Liver (tissue), 9 donors: Measurements from ENCODE around the gene CARTPT. TPM values are rescaled to one million over a fixed set of nuclear protein-coding genes. Genes with fewer than 3 reads are reported as not detected.

Source experiments
- DNase-seq: peaks from one replicate; pipeline ENCODE4 v3.0.0-alpha.2; 2017; ENCODE audit warnings: low spot score
- H3K27ac ChIP-seq, 2 donors: one replicate each; pipeline ENCODE4 v1.7.0; 2013; ENCODE audit warnings: inconsistent platforms in 2 of 2, low read length in 2 of 2, control low read depth in 1 of 2, low read depth in 1 of 2, mild to moderate bottlenecking in 1 of 2
- H3K27me3 ChIP-seq, 4 donors: one replicate each; pipeline versions ENCODE4 v1.6.1 to v1.7.0; 2013; ENCODE audit warnings: low read length in 3 of 4, inconsistent platforms in 1 of 4, mild to moderate bottlenecking in 1 of 4, moderate library complexity in 1 of 4; ENCODE audit not compliant: control insufficient read depth in 4 of 4, insufficient read depth in 4 of 4
- H3K36me3 ChIP-seq, 4 donors: one replicate each; pipeline versions ENCODE4 v1.6.1 to v1.7.0; 2013; ENCODE audit warnings: low read length in 3 of 4, mild to moderate bottlenecking in 3 of 4, low read depth in 1 of 4, moderate library complexity in 1 of 4; ENCODE audit not compliant: control insufficient read depth in 4 of 4, insufficient read depth in 3 of 4
- H3K4me1 ChIP-seq, 4 donors: one replicate each; pipeline versions ENCODE4 v1.6.1 to v1.7.0; 2013; ENCODE audit warnings: low read length in 3 of 4, mild to moderate bottlenecking in 3 of 4, moderate library complexity in 1 of 4; ENCODE audit not compliant: control insufficient read depth in 4 of 4, insufficient read depth in 4 of 4
- H3K4me3 ChIP-seq, 3 donors: one replicate each; pipeline versions ENCODE4 v1.6.1 to v1.7.0; 2013; ENCODE audit warnings: low read length in 3 of 3, control low read depth in 1 of 3, low read depth in 1 of 3, mild to moderate bottlenecking in 1 of 3
- H3K9ac ChIP-seq, 2 donors: one replicate each; pipeline ENCODE4 v1.7.0; 2013; ENCODE audit warnings: low read length in 2 of 2, mild to moderate bottlenecking in 2 of 2, moderate library complexity in 2 of 2, control low read depth in 1 of 2, low read depth in 1 of 2
- H3K9me3 ChIP-seq, 4 donors: one replicate each; pipeline versions ENCODE4 v1.6.1 to v1.7.0; 2013; ENCODE audit warnings: low read length in 3 of 4; ENCODE audit not compliant: control insufficient read depth in 4 of 4
- ATF3 ChIP-seq: IDR thresholded peaks from 2 replicates; pipeline ENCODE4 v1.6.1; 2016; ENCODE audit warnings: antibody characterized with exemption
- CTCF ChIP-seq: fragments of 150-350 bp; IDR thresholded peaks from 2 replicates; pipeline ENCODE4 v1.5.1; 2017; ENCODE audit warnings: improper control_type of control experiment, low read depth, low read length; ENCODE audit not compliant: missing input control
- EGR1 ChIP-seq, 2 donors: IDR thresholded peaks; 2 replicates each; pipeline ENCODE4 v1.6.1; 2016 to 2018; ENCODE audit warnings: antibody characterized with exemption in 2 of 2, low read depth in 2 of 2
- FOXA1 ChIP-seq: IDR thresholded peaks from 2 replicates; pipeline ENCODE4 v1.6.1; 2016; ENCODE audit warnings: antibody characterized with exemption
- FOXA2 ChIP-seq: IDR thresholded peaks from 2 replicates; pipeline ENCODE4 v1.6.1; 2016; ENCODE audit warnings: antibody characterized with exemption
- GABPA ChIP-seq, 2 donors: IDR thresholded peaks in 1 of 2; conservative IDR thresholded peaks in 1 of 2; 2 replicates each; pipeline ENCODE4 v1.6.1; 2016; ENCODE audit warnings: antibody characterized with exemption in 2 of 2, mild to moderate bottlenecking in 1 of 2, moderate library complexity in 1 of 2
- JUND ChIP-seq, 2 donors: IDR thresholded peaks; 2 replicates each; pipeline ENCODE4 v1.6.1; 2016; ENCODE audit warnings: antibody characterized with exemption in 2 of 2
- MAX ChIP-seq: IDR thresholded peaks from 2 replicates; pipeline ENCODE4 v1.6.1; 2016; ENCODE audit warnings: antibody characterized with exemption
- RAD21 ChIP-seq, 2 donors: IDR thresholded peaks; 2 replicates each; pipeline ENCODE4 v1.6.1; 2016; ENCODE audit warnings: antibody characterized with exemption in 2 of 2, mild to moderate bottlenecking in 2 of 2
- REST ChIP-seq: IDR thresholded peaks from 2 replicates; pipeline ENCODE4 v1.6.1; 2016; ENCODE audit warnings: antibody characterized with exemption, mild to moderate bottlenecking
- RXRA ChIP-seq, 2 donors: IDR thresholded peaks; 2 replicates each; pipeline ENCODE4 v1.6.1; 2017 to 2018; ENCODE audit warnings: antibody characterized with exemption in 2 of 2, mild to moderate bottlenecking in 1 of 2
- SP1 ChIP-seq: IDR thresholded peaks from 2 replicates; pipeline ENCODE4 v1.6.1; 2018; ENCODE audit warnings: antibody characterized with exemption, mild to moderate bottlenecking
- TAF1 ChIP-seq: conservative IDR thresholded peaks from 2 replicates; pipeline ENCODE4 v1.6.1; 2016; ENCODE audit warnings: antibody characterized with exemption, mild to moderate bottlenecking
- YY1 ChIP-seq: IDR thresholded peaks from 2 replicates; pipeline ENCODE4 v1.6.1; 2016; ENCODE audit warnings: antibody characterized with exemption, mild to moderate bottlenecking
- ZBTB33 ChIP-seq: IDR thresholded peaks from 2 replicates; pipeline ENCODE4 v1.6.1; 2016; ENCODE audit warnings: antibody characterized with exemption
- WGBS: extraction: QIAGEN DNeasy Blood & Tissue Kit; methylation state at CpG from one replicate; pipeline ENCODE4 v1.1.7; 2013; 5-methylcytosine and 5-hydroxymethylcytosine counted together
- polyA plus RNA-seq, 2 donors: library from polyadenylated mRNA; stranded (reverse) in 1 of 2; unstranded in 1 of 2; fragments of 200-250 nt in 1 of 2; fragments of >200 nt in 1 of 2; fragmentation: Nextera tagmentation in 1 of 2; extraction: Ambion mirVana in 1 of 2; gene quantifications; one replicate each; pipeline versions ENCODE4 v1.2.1 to v1.2.3, GENCODE V29; 2013 to 2015
- total RNA-seq, 2 donors: library from RNA; depleted of rRNA; stranded (reverse); fragments of >200 nt; gene quantifications; one replicate each; pipeline ENCODE4 v1.2.3, GENCODE V29; 2014
- donor health status: healthy.
- donor health status: healthy.
- donor health status: healthy.
- donor health status: healthy.
- donor health status: healthy.

The CARTPT gene
- total and polyA plus RNA-seq, 4 donors: not detected

- H3K9me3 ChIP-seq: no peaks in the 10 kb centered on the region
- H3K36me3 ChIP-seq: no peaks in the 10 kb centered on the region
- TF ChIP-seq SP1 (no peak), MAX (no peak), REST (no peak), FOXA2 (no peak), ATF3 (no peak), FOXA1 (no peak), RAD21 (IDR thresholded peaks at IDR 0.05) (no peak)
- no peak for DNase-seq
- no peak overlapping the region for H3K4me3 ChIP-seq
- no peak overlapping the region for H3K27ac ChIP-seq
- 67% methylated on average over 4 of the region's 4 CpGs for WGBS
- no peaks in the 10 kb centered on the region for H3K4me1 ChIP-seq
- peaks cover 0 to 12% (median 2%) of the 10 kb centered on the region in 4 donors for H3K27me3 ChIP-seq
- no peak overlapping the region for H3K9ac ChIP-seq
Measured at GRCh38 chr5:71711610-71712009, 7.5 kb upstream of the CARTPT start.

- no peak for DNase-seq
- H3K36me3 ChIP-seq: no peaks in the 10 kb centered on the region
- WGBS: 23% methylated on average over 2 of the region's 2 CpGs
Measured at GRCh38 chr5:71714911-71715310, 4.2 kb upstream of the CARTPT start.

More at GRCh38 chr5:71714911-71715310, 4.2 kb upstream of the CARTPT start:
- Histone ChIP-seq H3K9ac (no peak overlapping the region), H3K9me3 (peaks cover 0 to 3% (median 0%) of the 10 kb centered on the region in 4 donors), H3K27me3 (peaks cover 0 to 16% (median 6%) of the 10 kb centered on the region in 4 donors), H3K4me3 (no peak overlapping the region), H3K4me1 (peaks cover 0 to 1% (median 0%) of the 10 kb centered on the region in 4 donors), H3K27ac (no peak overlapping the region)
- TF ChIP-seq SP1 (no peak), TAF1 (no peak), YY1 (no peak), GABPA (IDR thresholded peaks at IDR 0.05 in 1 of 2, conservative IDR thresholded peaks at IDR 0.05 in 1 of 2) (no peak), EGR1 (IDR thresholded peaks at IDR 0.05; ENCODE audit: low read depth in 2 of 2) (no peak), ZBTB33 (no peak), JUND (IDR thresholded peaks at IDR 0.05) (no peak), REST (no peak), MAX (no peak), CTCF (no peak), RXRA (IDR thresholded peaks at IDR 0.05) (no peak), FOXA1 (no peak)
